KMS-11 (cell line): ENCODE data around the gene ADGRV1.

Experiments used
- H2AFZ ChIP-seq: fragments of 200-600 bp; sonication (generic); 2 replicates; pipeline ENCODE4 v1.6.1; 2016; ENCODE audit warnings: antibody characterized with exemption, mixed run types, low read depth
- H3K27ac ChIP-seq: fragments of 200-600 bp; sonication (generic); 2 replicates; pipeline ENCODE4 v1.6.1; 2016; ENCODE audit warnings: mild to moderate bottlenecking, mixed run types
- H3K27me3 ChIP-seq: fragments of 200-600 bp; sonication (generic); 2 replicates; pipeline ENCODE4 v1.6.1; 2017; ENCODE audit warnings: mild to moderate bottlenecking, low read depth, mixed run types, moderate library complexity; ENCODE audit not compliant: insufficient read depth
- H3K36me3 ChIP-seq: fragments of 200-600 bp; sonication (generic); 2 replicates; pipeline ENCODE4 v1.6.1; 2017; ENCODE audit warnings: mild to moderate bottlenecking, mixed run types; ENCODE audit not compliant: insufficient read depth
- H3K4me1 ChIP-seq: fragments of 200-600 bp; sonication (generic); 2 replicates; pipeline ENCODE4 v1.6.1; 2016; ENCODE audit warnings: mild to moderate bottlenecking, low read depth, mixed run types; ENCODE audit not compliant: poor library complexity, severe bottlenecking
- H3K4me2 ChIP-seq: fragments of 200-600 bp; sonication (generic); 2 replicates; pipeline ENCODE4 v1.7.0; 2016; ENCODE audit warnings: mild to moderate bottlenecking, mixed run types
- H3K4me3 ChIP-seq: fragments of 200-600 bp; sonication (generic); IDR thresholded peaks from 2 replicates; pipeline ENCODE4 v1.6.1; 2017; ENCODE audit warnings: low read depth, low read length, mixed read lengths; ENCODE audit not compliant: insufficient read depth
- H3K79me2 ChIP-seq: fragments of 200-600 bp; sonication (generic); 2 replicates; pipeline ENCODE4 v1.6.1; 2016; ENCODE audit warnings: low read depth, mixed run types; ENCODE audit not compliant: insufficient read depth
- H3K9ac ChIP-seq: fragments of 200-600 bp; sonication (generic); 2 replicates; pipeline ENCODE4 v1.6.1; 2016; ENCODE audit warnings: mild to moderate bottlenecking, mixed run types
- H4K20me1 ChIP-seq: fragments of 200-600 bp; sonication (generic); 2 replicates; pipeline ENCODE4 v1.6.1; 2016; ENCODE audit warnings: mild to moderate bottlenecking, mixed run types; ENCODE audit not compliant: insufficient read depth
- CTCF ChIP-seq: fragments of 200-600 bp; sonication (generic); conservative IDR thresholded peaks from 2 replicates; pipeline ENCODE4 v1.6.1; 2017; ENCODE audit warnings: low read depth, mild to moderate bottlenecking, antibody characterized with exemption, low read length, moderate library complexity, mixed read lengths

ADGRV1 gene

GRCh38 chr5:91091471-91092234 lies 533.1 kb downstream of the ADGRV1 start:
- Histone ChIP-seq H3K9ac (no peak overlapping the region), H3K4me3 (no peak overlapping the region), H3K36me3 (no peaks in the 10 kb centered on the region), H3K27me3 (no peaks in the 10 kb centered on the region), H3K79me2 (no peaks in the 10 kb centered on the region), H2AFZ (no peak overlapping the region), H3K4me1 (peaks cover 4% of the 10 kb centered on the region), H3K4me2 (no peak overlapping the region), H3K27ac (no peak overlapping the region), H4K20me1 (no peaks in the 10 kb centered on the region)
- TF ChIP-seq CTCF, result no peak

- TF ChIP-seq CTCF, result no peak
- H3K4me1 ChIP-seq, result peaks cover 4% of the 10 kb centered on the region
- H3K27ac ChIP-seq, result no peak overlapping the region
- no peak overlapping the region for H2AFZ ChIP-seq
- no peaks in the 10 kb centered on the region for H4K20me1 ChIP-seq
- H3K4me3 ChIP-seq, result no peak overlapping the region
- H3K9ac ChIP-seq, result no peak overlapping the region
- H3K36me3 ChIP-seq, result no peaks in the 10 kb centered on the region
- H3K79me2 ChIP-seq, result no peaks in the 10 kb centered on the region
- no peaks in the 10 kb centered on the region for H3K27me3 ChIP-seq
- H3K4me2 ChIP-seq, result no peak overlapping the region
Measured at GRCh38 chr5:91092859-91093783, 534.5 kb downstream of the ADGRV1 start.

GRCh38 chr5:91095313-91095712 lies 536.7 kb downstream of the ADGRV1 start:
- no peak for TF ChIP-seq CTCF
- Histone ChIP-seq H3K4me3 (no peak overlapping the region), H2AFZ (no peak overlapping the region), H3K79me2 (no peaks in the 10 kb centered on the region), H4K20me1 (no peaks in the 10 kb centered on the region), H3K9ac (no peak overlapping the region), H3K4me2 (no peak overlapping the region), H3K27ac (no peak overlapping the region), H3K36me3 (no peaks in the 10 kb centered on the region), H3K27me3 (no peaks in the 10 kb centered on the region), H3K4me1 (peaks cover 4% of the 10 kb centered on the region)

GRCh38 chr5:91095786-91096385 lies 537.3 kb downstream of the ADGRV1 start:
- Histone ChIP-seq H3K9ac (no peak overlapping the region), H3K36me3 (no peaks in the 10 kb centered on the region), H3K79me2 (no peaks in the 10 kb centered on the region), H3K27ac (no peak overlapping the region), H2AFZ (no peak overlapping the region), H4K20me1 (no peaks in the 10 kb centered on the region), H3K4me2 (no peak overlapping the region), H3K4me1 (peaks cover 4% of the 10 kb centered on the region), H3K27me3 (no peaks in the 10 kb centered on the region), H3K4me3 (no peak overlapping the region)
- no peak for TF ChIP-seq CTCF
